ENCODE results near the gene OTX1. TPM values are rescaled to one million over a fixed set of nuclear protein-coding genes. Genes with fewer than 3 reads are reported as not detected.

The OTX1 gene
- total and polyA plus RNA-seq, 2 donors (not counting 1 experiment from before 2014, with no cell fraction given), result not detected

DNA sequence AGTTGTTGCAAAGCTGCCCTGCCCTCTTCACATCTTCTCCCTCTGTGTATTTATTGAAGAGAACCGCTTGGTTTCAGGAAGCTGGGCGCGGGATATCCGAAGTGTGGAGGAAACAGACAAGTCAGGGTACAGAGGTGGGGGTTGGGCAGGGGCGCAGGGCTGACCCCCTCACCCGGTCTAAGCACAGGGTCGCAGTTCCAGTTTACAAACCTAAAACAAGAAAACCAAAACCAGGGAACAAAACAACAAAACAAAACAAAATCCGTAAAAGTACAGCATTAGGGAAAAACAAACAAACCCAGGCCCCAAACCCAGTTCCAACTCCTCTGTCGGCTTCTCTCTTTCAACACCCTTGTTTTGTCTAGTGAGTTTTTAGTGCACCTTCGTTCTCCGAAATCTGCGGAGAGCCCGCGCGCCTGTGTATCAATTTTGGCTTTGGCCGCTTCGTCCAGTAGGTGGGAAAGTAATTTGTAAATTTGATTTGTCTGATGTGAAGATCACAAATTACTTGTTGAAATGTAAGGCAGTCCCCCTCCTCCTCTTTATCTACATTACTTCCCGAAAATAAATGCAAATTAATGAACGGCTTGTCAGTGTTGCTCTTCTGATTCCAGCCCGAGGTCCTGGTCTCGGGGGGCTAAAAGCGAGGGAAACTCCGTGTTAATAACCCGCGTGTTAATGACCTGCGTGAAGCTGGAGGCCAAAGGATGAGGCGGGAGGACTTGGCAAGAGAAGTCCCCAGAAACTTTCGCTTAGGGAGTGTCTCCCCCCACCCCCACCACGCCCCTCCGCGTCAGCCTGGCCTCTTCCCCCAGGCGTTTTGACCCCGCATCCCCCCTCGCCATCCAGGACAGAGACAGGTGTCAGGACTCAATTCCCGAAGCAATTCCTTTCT is 6.9 kb downstream of the OTX1 start:
- Histone ChIP-seq H3K27ac (ENCODE audit: low read length in 2 of 2) (no peak overlapping the region), H3K4me1 (ENCODE audit: control insufficient read depth in 2 of 2, insufficient read depth in 2 of 2, low read length in 2 of 2) (peaks cover 71 to 77% of the 10 kb centered on the region in 2 donors), H2AFZ (ENCODE audit: insufficient read depth, low read depth, low read length, poor library complexity, severe bottlenecking) (no peak overlapping the region), H3K27me3 (replicated peaks in 1 of 4; ENCODE audit: control extremely low read depth in 1 of 4, control insufficient read depth in 3 of 4, insufficient read depth in 4 of 4, low read length in 3 of 4) (peaks cover 2 to 90% (median 82%) of the 10 kb centered on the region in 4 experiments), H3K4me3 (ENCODE audit: control extremely low read depth in 1 of 5, extremely low read depth in 1 of 5, insufficient read depth in 1 of 5, low read depth in 2 of 5, low read length in 4 of 5) (peak overlapping the region in 1 of 5 experiments; percentile 18), H3K4me2 (replicated peaks; ENCODE audit: low read depth, low read length, poor library complexity, severe bottlenecking) (peak overlapping the region; percentile 84), H3K36me3 (replicated peaks in 1 of 2; ENCODE audit: control extremely low read depth in 1 of 2, control insufficient read depth in 1 of 2, extremely low read depth in 1 of 2, insufficient read depth in 2 of 2, low read length in 1 of 2) (no peaks in the 10 kb centered on the region), H3K79me2 (ENCODE audit: control insufficient read depth, insufficient read depth, low read length) (no peaks in the 10 kb centered on the region), H3K9me3 (ENCODE audit: control extremely low read depth in 1 of 3, control insufficient read depth in 2 of 3, insufficient read depth in 1 of 3, low read length in 2 of 3) (peaks cover 2 to 71% (median 11%) of the 10 kb centered on the region in 3 donors), H4K20me1 (ENCODE audit: control insufficient read depth, insufficient read depth, low read length, poor library complexity, severe bottlenecking) (no peaks in the 10 kb centered on the region), H3K9ac (ENCODE audit: low read length) (peak overlapping the region; percentile 25)
- Mint-ChIP-seq H3K27me3 (peaks cover 77% of the 10 kb centered on the region), H3K27ac (peak overlapping the region; percentile 71), H3K4me1 (peaks cover 63% of the 10 kb centered on the region), H3K4me3 (peak overlapping the region; percentile 82), H3K9me3 (ENCODE audit: insufficient read depth) (peaks cover 2% of the 10 kb centered on the region)
- DNase-seq, result peak; percentile 52
- intact Hi-C loops (cut with micrococcal nuclease), result no loop called here
- no peak for TF ChIP-seq EZH2 (IDR thresholded peaks at IDR 0.05; ENCODE audit: borderline replicate concordance, insufficient read depth, low read depth, low read length, poor library complexity, severe bottlenecking)
- TF ChIP-seq, protein P1, sequence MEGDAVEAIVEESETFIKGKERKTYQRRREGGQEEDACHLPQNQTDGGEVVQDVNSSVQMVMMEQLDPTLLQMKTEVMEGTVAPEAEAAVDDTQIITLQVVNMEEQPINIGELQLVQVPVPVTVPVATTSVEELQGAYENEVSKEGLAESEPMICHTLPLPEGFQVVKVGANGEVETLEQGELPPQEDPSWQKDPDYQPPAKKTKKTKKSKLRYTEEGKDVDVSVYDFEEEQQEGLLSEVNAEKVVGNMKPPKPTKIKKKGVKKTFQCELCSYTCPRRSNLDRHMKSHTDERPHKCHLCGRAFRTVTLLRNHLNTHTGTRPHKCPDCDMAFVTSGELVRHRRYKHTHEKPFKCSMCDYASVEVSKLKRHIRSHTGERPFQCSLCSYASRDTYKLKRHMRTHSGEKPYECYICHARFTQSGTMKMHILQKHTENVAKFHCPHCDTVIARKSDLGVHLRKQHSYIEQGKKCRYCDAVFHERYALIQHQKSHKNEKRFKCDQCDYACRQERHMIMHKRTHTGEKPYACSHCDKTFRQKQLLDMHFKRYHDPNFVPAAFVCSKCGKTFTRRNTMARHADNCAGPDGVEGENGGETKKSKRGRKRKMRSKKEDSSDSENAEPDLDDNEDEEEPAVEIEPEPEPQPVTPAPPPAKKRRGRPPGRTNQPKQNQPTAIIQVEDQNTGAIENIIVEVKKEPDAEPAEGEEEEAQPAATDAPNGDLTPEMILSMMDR (IDR thresholded peaks at IDR 0.05), result no peak
- no peak for ATAC-seq (ENCODE audit: low read depth)
- ChIA-PET CTCF (no interaction called here), POLR2A (no interaction called here)
- WGBS (ENCODE audit: insufficient coverage), result 5% methylated on average over 9 of the region's 35 CpGs

Data from B cell (primary cell).